ENCODE measurements around the gene PCDH15. TPM values are rescaled to one million over a fixed set of nuclear protein-coding genes. Genes with fewer than 3 reads are reported as not detected.

Gene PCDH15
- total and polyA plus RNA-seq, 2 of the 4 experiments (the other 2 are of a cell fraction): not detected

GRCh38 chr10:54130394-54130793 is 670.6 kb downstream of the PCDH15 start:
- Histone ChIP-seq H3K18ac (ENCODE audit: low read depth, low read length) (no peak overlapping the region), H4K5ac (ENCODE audit: low read depth, low read length) (no peak overlapping the region), H3K4me3 (ENCODE audit: insufficient read depth, low read depth, low read length) (no peak overlapping the region), H3K27ac (ENCODE audit: insufficient read depth, low read length) (no peak overlapping the region), H2BK120ac (ENCODE audit: low read depth, low read length) (no peak overlapping the region), H2AK9ac (replicated peaks; ENCODE audit: low read depth, low read length, poor library complexity) (no peak overlapping the region), H3K14ac (replicated peaks; ENCODE audit: low read depth, low read length) (no peak overlapping the region), H2BK5ac (ENCODE audit: low read depth, low read length, poor library complexity, severe bottlenecking) (no peak overlapping the region), H3K4me1 (ENCODE audit: control insufficient read depth, insufficient read depth, low read length) (no peaks in the 10 kb centered on the region), H3K36me3 (ENCODE audit: control insufficient read depth, insufficient read depth, low read length) (no peaks in the 10 kb centered on the region), H3K79me1 (ENCODE audit: low read depth in 1 of 2, low read length in 2 of 2) (no peaks in the 10 kb centered on the region), H3K23ac (ENCODE audit: low read depth, low read length) (no peak overlapping the region), H3K9me3 (ENCODE audit: control insufficient read depth, insufficient read depth, low read length) (0 out of 2 replicates have a peak, but pooled peaks cover 1% of the 10 kb centered on the region), H2BK20ac (ENCODE audit: low read depth, low read length) (no peak overlapping the region), H2AFZ (replicated peaks; ENCODE audit: low read length, poor library complexity) (no peak overlapping the region), H3K4ac (ENCODE audit: low read depth, low read length) (no peak overlapping the region), H3K56ac (ENCODE audit: extremely low read depth, insufficient read depth, low read length) (no peak overlapping the region), H4K8ac (ENCODE audit: low read depth in 2 of 2, low read length in 2 of 2) (no peak overlapping the region), H3K9me1 (ENCODE audit: insufficient read depth, low read length) (no peaks in the 10 kb centered on the region), H4K91ac (ENCODE audit: insufficient read depth, low read depth, low read length) (no peak overlapping the region), H3K9ac (ENCODE audit: low read depth, low read length) (no peak overlapping the region), H2AK5ac (ENCODE audit: low read depth, low read length) (no peak overlapping the region), H4K20me1 (ENCODE audit: insufficient read depth, low read length) (no peaks in the 10 kb centered on the region), H2BK15ac (ENCODE audit: low read depth, low read length) (no peak overlapping the region), H3K27me3 (ENCODE audit: control insufficient read depth, insufficient read depth, low read length) (no peaks in the 10 kb centered on the region), H3K4me2 (ENCODE audit: low read depth, low read length) (no peak overlapping the region)
- no peak for DNase-seq
- no TSS peak for BruUV-seq (replicated peaks)
- WGBS, 2 experiments (ENCODE audit: extremely low coverage in 2 of 2, insufficient read length in 1 of 2): 83% methylated on average over 1 of the region's 6 CpGs; no CpG with 5 or more reads in 1 of the 2 experiments
- ChIA-PET CTCF (no interaction called here), POLR2A (ENCODE audit: unreplicated experiment) (no interaction called here)
- in situ Hi-C loops (cut with MboI; ENCODE audit: low sequenced_read_pairs): no loop called here
- intact Hi-C loops (cut with micrococcal nuclease): no loop called here
- no peak for ATAC-seq (ENCODE audit: low read depth)
- dilution Hi-C loops (cut with HindIII; ENCODE audit: low sequenced_read_pairs, unreplicated experiment): no loop called here
- TF ChIP-seq CEBPB (IDR thresholded peaks at IDR 0.05; ENCODE audit: low read depth, low read length) (no peak), CHD1 (IDR thresholded peaks at IDR 0.05; ENCODE audit: low read depth, low read length) (no peak), RFX5 (IDR thresholded peaks at IDR 0.05; ENCODE audit: low read depth, low read length) (no peak), RAD21 (IDR thresholded peaks at IDR 0.05; ENCODE audit: low read length) (no peak), NFE2L2 (IDR thresholded peaks at IDR 0.05; ENCODE audit: low read depth, low read length) (no peak), MAFK (IDR thresholded peaks at IDR 0.05; ENCODE audit: low read depth, low read length) (no peak), BHLHE40 (IDR thresholded peaks at IDR 0.05; ENCODE audit: low read depth, low read length) (no peak), MXI1 (IDR thresholded peaks at IDR 0.05; ENCODE audit: borderline replicate concordance, low read depth, low read length) (no peak), SMC3 (IDR thresholded peaks at IDR 0.05; ENCODE audit: low read depth, low read length) (no peak), MAZ (IDR thresholded peaks at IDR 0.05; ENCODE audit: borderline replicate concordance, low read depth, low read length) (no peak), RCOR1 (IDR thresholded peaks at IDR 0.05; ENCODE audit: insufficient replicate concordance, low read length) (no peak)
- TF ChIP-seq, protein P1, sequence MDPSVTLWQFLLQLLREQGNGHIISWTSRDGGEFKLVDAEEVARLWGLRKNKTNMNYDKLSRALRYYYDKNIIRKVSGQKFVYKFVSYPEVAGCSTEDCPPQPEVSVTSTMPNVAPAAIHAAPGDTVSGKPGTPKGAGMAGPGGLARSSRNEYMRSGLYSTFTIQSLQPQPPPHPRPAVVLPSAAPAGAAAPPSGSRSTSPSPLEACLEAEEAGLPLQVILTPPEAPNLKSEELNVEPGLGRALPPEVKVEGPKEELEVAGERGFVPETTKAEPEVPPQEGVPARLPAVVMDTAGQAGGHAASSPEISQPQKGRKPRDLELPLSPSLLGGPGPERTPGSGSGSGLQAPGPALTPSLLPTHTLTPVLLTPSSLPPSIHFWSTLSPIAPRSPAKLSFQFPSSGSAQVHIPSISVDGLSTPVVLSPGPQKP (IDR thresholded peaks at IDR 0.05; ENCODE audit: borderline replicate concordance, low read depth, low read length): no peak
- TF ChIP-seq, protein P2, sequence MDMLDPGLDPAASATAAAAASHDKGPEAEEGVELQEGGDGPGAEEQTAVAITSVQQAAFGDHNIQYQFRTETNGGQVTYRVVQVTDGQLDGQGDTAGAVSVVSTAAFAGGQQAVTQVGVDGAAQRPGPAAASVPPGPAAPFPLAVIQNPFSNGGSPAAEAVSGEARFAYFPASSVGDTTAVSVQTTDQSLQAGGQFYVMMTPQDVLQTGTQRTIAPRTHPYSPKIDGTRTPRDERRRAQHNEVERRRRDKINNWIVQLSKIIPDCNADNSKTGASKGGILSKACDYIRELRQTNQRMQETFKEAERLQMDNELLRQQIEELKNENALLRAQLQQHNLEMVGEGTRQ (IDR thresholded peaks at IDR 0.05; ENCODE audit: low read depth, low read length): no peak

Data from IMR-90 (cell line).